Measurements from ENCODE around the gene MPI. TPM values are rescaled to one million over a fixed set of nuclear protein-coding genes. Genes with fewer than 3 reads are reported as not detected.
"Not testable (repeated sequence)": the region's sequence is repeated elsewhere in the genome, so short reads cannot be mapped to it uniquely, and the experiment has no call there.

The MPI gene
- total RNA-seq, 2 experiments from 2014 or later, result 67.1 to 74.3 TPM

- ATAC-seq (no peak), DNase-seq (no peak)
- no peak for TF ChIP-seq CTCF (IDR thresholded peaks at IDR 0.05)
- H3K9me3 Mint-ChIP-seq, result no peaks in the 10 kb centered on the region
- intact Hi-C loops (cut with micrococcal nuclease), result no loop called here
- no peak overlapping the region for H3K27ac Mint-ChIP-seq
- H3K4me3 Mint-ChIP-seq, result no peak overlapping the region
- ChIA-PET CTCF (interaction anchor here (1.0 kb wide), 1 partner anchor 152 kb away, joined by 3 read pairs; no protein-coding TSS in a partner anchor), POLR2A (interaction anchor here (1.2 kb wide), 1 partner anchor 18 kb away, joined by 4 read pairs; no protein-coding TSS in a partner anchor)
- no peaks in the 10 kb centered on the region for H3K27me3 Mint-ChIP-seq
- no peaks in the 10 kb centered on the region for H3K36me3 Mint-ChIP-seq (ENCODE audit: low read depth)
- peaks cover 2% of the 10 kb centered on the region for H3K4me1 Mint-ChIP-seq (ENCODE audit: low read depth)
These were observed 11.6 kb upstream of the MPI start for GRCh38 chr15:74878273-74878672.

- TF ChIP-seq CTCF (IDR thresholded peaks at IDR 0.05), result no peak
- ChIA-PET CTCF (interaction anchor here (0.9 to 3.4 kb wide), 3 partner anchors 12 to 24 kb away, joined by 3 to 31 read pairs (median 4); no protein-coding TSS in a partner anchor), POLR2A (no interaction called here)
- no peak for DNase-seq
- Mint-ChIP-seq H3K27ac (no peak overlapping the region), H3K4me3 (no peak overlapping the region), H3K36me3 (ENCODE audit: low read depth) (no peaks in the 10 kb centered on the region), H3K4me1 (ENCODE audit: low read depth) (no peaks in the 10 kb centered on the region), H3K9me3 (no peaks in the 10 kb centered on the region), H3K27me3 (no peaks in the 10 kb centered on the region)
- no peak for ATAC-seq
- intact Hi-C loops (cut with micrococcal nuclease), result no loop called here
These were observed 7.3 kb upstream of the MPI start for GRCh38 chr15:74882528-74882927.

GRCh38 chr15:74884428-74885223 lies 5.2 kb upstream of the MPI start:
- intact Hi-C loops (cut with micrococcal nuclease), result no loop called here
- Mint-ChIP-seq H3K27me3 (no peaks in the 10 kb centered on the region), H3K36me3 (ENCODE audit: low read depth) (no peaks in the 10 kb centered on the region), H3K4me1 (ENCODE audit: low read depth) (peaks cover 9% of the 10 kb centered on the region), H3K9me3 (no peaks in the 10 kb centered on the region), H3K27ac (no peak overlapping the region), H3K4me3 (no peak overlapping the region)
- CTCF ChIA-PET, result interaction anchor here (0.8 to 3.4 kb wide), 4 partner anchors 10 to 115 kb away, joined by 3 to 31 read pairs (median 4); no protein-coding TSS in a partner anchor
- TF ChIP-seq CTCF (IDR thresholded peaks at IDR 0.05), result no peak
- DNase-seq, result no peak
- ATAC-seq, result no peak
- POLR2A ChIA-PET, result no interaction called here

GRCh38 chr15:74885461-74885860 lies 4.4 kb upstream of the MPI start:
- intact Hi-C loops (cut with micrococcal nuclease), result no loop called here
- CTCF ChIA-PET, result interaction anchor here (3.4 kb wide), 1 partner anchor 15 kb away, joined by 31 read pairs; no protein-coding TSS in a partner anchor
- Mint-ChIP-seq H3K4me1 (ENCODE audit: low read depth) (peaks cover 11% of the 10 kb centered on the region), H3K27ac (no peak overlapping the region), H3K9me3 (no peaks in the 10 kb centered on the region), H3K36me3 (ENCODE audit: low read depth) (peaks cover 4% of the 10 kb centered on the region), H3K27me3 (no peaks in the 10 kb centered on the region), H3K4me3 (no peak overlapping the region)
- DNase-seq (no peak), ATAC-seq (no peak)
- POLR2A ChIA-PET, result no interaction called here
- no peak for TF ChIP-seq CTCF (IDR thresholded peaks at IDR 0.05)

GRCh38 chr15:74887537-74888193 lies 2.2 kb upstream of the MPI start:
- H3K27me3 Mint-ChIP-seq; H3K4me3 Mint-ChIP-seq; H3K27ac Mint-ChIP-seq; DNase-seq; H3K9me3 Mint-ChIP-seq; intact Hi-C loops (cut with micrococcal nuclease); ATAC-seq: not testable (repeated sequence)
- peaks cover 24% of the 10 kb centered on the region for H3K36me3 Mint-ChIP-seq (ENCODE audit: low read depth)
- ChIA-PET POLR2A (interaction anchor here (0.6 to 2.3 kb wide), 2 partner anchors 16 to 18 kb away, joined by 4 to 6 read pairs; no protein-coding TSS in a partner anchor), CTCF (interaction anchor here (6.5 kb wide), 1 partner anchor 14 kb away, joined by 52 read pairs; no protein-coding TSS in a partner anchor)
- H3K4me1 Mint-ChIP-seq (ENCODE audit: low read depth), result peaks cover 26% of the 10 kb centered on the region
